Loucy (cell line): Measurements from ENCODE around the gene MEP1B.

Source experiments
- H2AFZ ChIP-seq: fragments of 200-600 bp; sonication (generic); 2 replicates; pipeline ENCODE4 v1.6.0; 2016; ENCODE audit warnings: antibody characterized with exemption, mild to moderate bottlenecking, low read length, moderate library complexity
- H3F3A ChIP-seq: fragments of 200-600 bp; 2 replicates; pipeline ENCODE4 v1.6.0; 2016; ENCODE audit warnings: antibody characterized with exemption, low read depth, mild to moderate bottlenecking
- H3K27me3 ChIP-seq: fragments of 200-600 bp; sonication (generic); 2 replicates; pipeline ENCODE4 v1.6.1; 2014; ENCODE audit warnings: low read length, mild to moderate bottlenecking; ENCODE audit not compliant: insufficient read depth, poor library complexity, severe bottlenecking
- H3K36me3 ChIP-seq: fragments of 200-600 bp; sonication (generic); 2 replicates; pipeline ENCODE4 v1.6.1; 2016; ENCODE audit warnings: low read length; ENCODE audit not compliant: insufficient read depth
- H3K4me1 ChIP-seq: fragments of 200-600 bp; sonication (generic); 2 replicates; pipeline ENCODE4 v1.5.1; 2014; ENCODE audit warnings: low read length, mild to moderate bottlenecking; ENCODE audit not compliant: insufficient read depth, poor library complexity, severe bottlenecking
- H3K4me2 ChIP-seq: fragments of 200-600 bp; sonication (generic); 2 replicates; pipeline ENCODE4 v1.6.0; 2014; ENCODE audit warnings: antibody characterized with exemption, low read length, low read depth, mild to moderate bottlenecking; ENCODE audit not compliant: poor library complexity, severe bottlenecking
- H3K4me3 ChIP-seq: fragments of 200-600 bp; sonication (generic); 2 replicates; pipeline ENCODE4 v1.5.1; 2014; ENCODE audit warnings: low read length, mild to moderate bottlenecking, mixed read lengths; ENCODE audit not compliant: poor library complexity, severe bottlenecking
- H3K79me2 ChIP-seq: fragments of 200-600 bp; sonication (generic); 2 replicates; pipeline ENCODE4 v1.6.1; 2014; ENCODE audit warnings: low read length; ENCODE audit not compliant: insufficient read depth
- H3K9ac ChIP-seq: fragments of 200-600 bp; sonication (generic); 2 replicates; pipeline ENCODE4 v1.6.0; 2014; ENCODE audit warnings: mild to moderate bottlenecking, low read depth, low read length, moderate library complexity; ENCODE audit not compliant: poor library complexity, severe bottlenecking
- H3K9me2 ChIP-seq: fragments of 200-600 bp; sonication (generic); replicated peaks from 2 replicates; pipeline ENCODE4 v1.6.1; 2016; ENCODE audit warnings: low read depth, low read length, mixed read lengths
- H3K9me3 ChIP-seq: fragments of 200-600 bp; sonication (generic); 2 replicates; pipeline ENCODE4 v1.6.1; 2014; ENCODE audit warnings: mild to moderate bottlenecking, antibody characterized with exemption, low read length, low read depth; ENCODE audit not compliant: insufficient read depth
- H4K20me1 ChIP-seq: fragments of 200-600 bp; sonication (generic); 2 replicates; pipeline ENCODE4 v1.6.0; 2014; ENCODE audit warnings: antibody characterized with exemption, low read length, mild to moderate bottlenecking; ENCODE audit not compliant: insufficient read depth, poor library complexity, severe bottlenecking
- CTCF ChIP-seq: fragments of 200-600 bp; sonication (generic); conservative IDR thresholded peaks from 2 replicates; pipeline ENCODE4 v1.5.1; 2014; ENCODE audit warnings: mild to moderate bottlenecking, antibody characterized with exemption, low read length
- EZH2phosphoT487 ChIP-seq: fragments of 200-600 bp; IDR thresholded peaks from 2 replicates; pipeline ENCODE4 v1.6.1; 2018; ENCODE audit warnings: antibody characterized with exemption, mild to moderate bottlenecking, moderate library complexity, borderline replicate concordance

The MEP1B gene

GRCh38 chr18:32183503-32183902 lies 6.3 kb upstream of the MEP1B start:
- no peaks in the 10 kb centered on the region for H3K9me2 ChIP-seq
- no peaks in the 10 kb centered on the region for H3K27me3 ChIP-seq
- no peaks in the 10 kb centered on the region for H3K36me3 ChIP-seq
- H3K4me1 ChIP-seq: no peaks in the 10 kb centered on the region
- no peak overlapping the region for H3K4me2 ChIP-seq
- H3K9ac ChIP-seq: no peak overlapping the region
- H3K9me3 ChIP-seq: no peaks in the 10 kb centered on the region
- no peak for TF ChIP-seq EZH2phosphoT487
- TF ChIP-seq CTCF: no peak
- H3K79me2 ChIP-seq: no peaks in the 10 kb centered on the region
- H4K20me1 ChIP-seq: no peaks in the 10 kb centered on the region
- no peak overlapping the region for H3K4me3 ChIP-seq
- H2AFZ ChIP-seq: no peak overlapping the region
- no peaks in the 10 kb centered on the region for H3F3A ChIP-seq

GRCh38 chr18:32190209-32190608 lies 370 bp downstream of the MEP1B start:
- no peaks in the 10 kb centered on the region for H3K36me3 ChIP-seq
- no peak overlapping the region for H3K4me2 ChIP-seq
- no peaks in the 10 kb centered on the region for H3K9me3 ChIP-seq
- H3F3A ChIP-seq: no peaks in the 10 kb centered on the region
- H3K9ac ChIP-seq: no peak overlapping the region
- H3K79me2 ChIP-seq: no peaks in the 10 kb centered on the region
- H3K27me3 ChIP-seq: no peaks in the 10 kb centered on the region
- H3K4me3 ChIP-seq: no peak overlapping the region
- H2AFZ ChIP-seq: no peak overlapping the region
- no peak for TF ChIP-seq EZH2phosphoT487
- TF ChIP-seq CTCF: no peak
- H3K4me1 ChIP-seq: no peaks in the 10 kb centered on the region
- no peaks in the 10 kb centered on the region for H3K9me2 ChIP-seq
- no peaks in the 10 kb centered on the region for H4K20me1 ChIP-seq

- no peaks in the 10 kb centered on the region for H3K27me3 ChIP-seq
- no peaks in the 10 kb centered on the region for H3K79me2 ChIP-seq
- H3F3A ChIP-seq: no peaks in the 10 kb centered on the region
- no peaks in the 10 kb centered on the region for H4K20me1 ChIP-seq
- no peaks in the 10 kb centered on the region for H3K9me3 ChIP-seq
- H3K4me2 ChIP-seq: no peak overlapping the region
- no peaks in the 10 kb centered on the region for H3K9me2 ChIP-seq
- H3K4me3 ChIP-seq: no peak overlapping the region
- no peak for TF ChIP-seq EZH2phosphoT487
- TF ChIP-seq CTCF: no peak
- no peaks in the 10 kb centered on the region for H3K4me1 ChIP-seq
- H2AFZ ChIP-seq: no peak overlapping the region
- no peak overlapping the region for H3K9ac ChIP-seq
- H3K36me3 ChIP-seq: no peaks in the 10 kb centered on the region
Observed at GRCh38 chr18:32195881-32196815, 6.3 kb downstream of the MEP1B start.
